ENCODE data around the gene PLA2G4E. TPM values are rescaled to one million over a fixed set of nuclear protein-coding genes. Genes with fewer than 3 reads are reported as not detected.

PLA2G4E gene
- polyA plus RNA-seq, 3 donors: not detected

- Histone ChIP-seq H3K9ac (ENCODE audit: insufficient read depth, low read length, poor library complexity, severe bottlenecking) (peak overlapping the region; percentile 90), H4K20me1 (ENCODE audit: insufficient read depth, low read length) (peaks cover 25% of the 10 kb centered on the region), H3K9me3 (replicated peaks in 1 of 2; ENCODE audit: control insufficient read depth in 1 of 2, insufficient read depth in 1 of 2, low read length in 2 of 2) (no peaks in the 10 kb centered on the region), H3K4me2 (replicated peaks; ENCODE audit: extremely low read depth, low read length, poor library complexity, severe bottlenecking) (peak overlapping the region; percentile 74), H3K4me1 (ENCODE audit: control insufficient read depth in 1 of 2, insufficient read depth in 2 of 2, low read length in 2 of 2) (peaks cover 61 to 63% of the 10 kb centered on the region in 2 donors), H3K4me3 (replicated peaks in 1 of 3; ENCODE audit: low read depth in 2 of 3, low read length in 3 of 3) (peak overlapping the region; percentile 90 to 93 (median 92)), H3K27me3 (ENCODE audit: control insufficient read depth in 2 of 2, insufficient read depth in 2 of 2, low read length in 2 of 2) (no peaks in the 10 kb centered on the region), H3K79me2 (ENCODE audit: insufficient read depth, low read length) (peaks cover 48% of the 10 kb centered on the region), H3K36me3 (replicated peaks in 1 of 2; ENCODE audit: control insufficient read depth in 1 of 2, insufficient read depth in 2 of 2, low read length in 2 of 2) (no peaks in the 10 kb centered on the region), H3K27ac (ENCODE audit: low read depth in 1 of 2, low read length in 2 of 2) (peak overlapping the region; percentile 58 to 93), H2AFZ (ENCODE audit: insufficient read depth, low read depth, low read length, poor library complexity, severe bottlenecking) (no peak overlapping the region)
- peak; percentile 43 to 61 (median 48) for DNase-seq
- peak overlapping the region; percentile 89 to 99 (median 92) for H3K27ac Mint-ChIP-seq
- 0% methylated on average over 5 of the region's 16 CpGs for WGBS (ENCODE audit: insufficient coverage)
- peaks cover 63% of the 10 kb centered on the region for H3K4me1 Mint-ChIP-seq
- intact Hi-C loops (cut with micrococcal nuclease): loop anchor here (2.0 to 5.0 kb wide), 3 partner anchors 34 to 199 kb away; partner anchors contain the start of gene MAPKBP1 (in 1 of the 2)
- no peaks in the 10 kb centered on the region for H3K9me3 Mint-ChIP-seq
- H3K27me3 Mint-ChIP-seq (ENCODE audit: low read depth in 3 of 3): peaks cover 0 to 1% (median 0%) of the 10 kb centered on the region in 3 donors
- H3K4me3 Mint-ChIP-seq: peak overlapping the region; percentile 91 to 92
- no peak for TF ChIP-seq CTCF (IDR thresholded peaks at IDR 0.05)
- H3K36me3 Mint-ChIP-seq: peaks cover 3 to 12% of the 10 kb centered on the region in 2 donors
These were observed 49.5 kb downstream of the PLA2G4E start for GRCh38 chr15:41971089-41971894.

GRCh38 chr15:41970456-41970855 lies 50.4 kb downstream of the PLA2G4E start:
- Mint-ChIP-seq H3K27ac (peak overlapping the region; percentile 94 to 99 (median 97)), H3K9me3 (no peaks in the 10 kb centered on the region), H3K27me3 (ENCODE audit: low read depth in 3 of 3) (peaks cover 0 to 1% (median 0%) of the 10 kb centered on the region in 3 donors), H3K4me1 (peaks cover 67% of the 10 kb centered on the region), H3K36me3 (peaks cover 3 to 14% of the 10 kb centered on the region in 2 donors), H3K4me3 (peak overlapping the region; percentile 91 to 92)
- Histone ChIP-seq H3K79me2 (ENCODE audit: insufficient read depth, low read length) (peaks cover 56% of the 10 kb centered on the region), H3K4me2 (replicated peaks; ENCODE audit: extremely low read depth, low read length, poor library complexity, severe bottlenecking) (peak overlapping the region; percentile 74), H4K20me1 (ENCODE audit: insufficient read depth, low read length) (peaks cover 30% of the 10 kb centered on the region), H3K9ac (ENCODE audit: insufficient read depth, low read length, poor library complexity, severe bottlenecking) (peak overlapping the region; percentile 2), H3K4me1 (ENCODE audit: control insufficient read depth in 1 of 2, insufficient read depth in 2 of 2, low read length in 2 of 2) (peaks cover 69% of the 10 kb centered on the region in 2 donors), H3K9me3 (replicated peaks in 1 of 2; ENCODE audit: control insufficient read depth in 1 of 2, insufficient read depth in 1 of 2, low read length in 2 of 2) (no peaks in the 10 kb centered on the region), H3K27me3 (ENCODE audit: control insufficient read depth in 2 of 2, insufficient read depth in 2 of 2, low read length in 2 of 2) (no peaks in the 10 kb centered on the region), H3K36me3 (replicated peaks in 1 of 2; ENCODE audit: control insufficient read depth in 1 of 2, insufficient read depth in 2 of 2, low read length in 2 of 2) (no peaks in the 10 kb centered on the region), H3K4me3 (replicated peaks in 1 of 3; ENCODE audit: low read depth in 2 of 3, low read length in 3 of 3) (peak overlapping the region in 2 of 3 experiments; percentile 90 to 93), H3K27ac (ENCODE audit: low read depth in 1 of 2, low read length in 2 of 2) (peak overlapping the region; percentile 69 to 93), H2AFZ (ENCODE audit: insufficient read depth, low read depth, low read length, poor library complexity, severe bottlenecking) (no peak overlapping the region)
- 86% methylated on average over 1 of the region's 1 CpG for WGBS (ENCODE audit: insufficient coverage)
- no peak for DNase-seq
- no peak for TF ChIP-seq CTCF (IDR thresholded peaks at IDR 0.05)
- intact Hi-C loops (cut with micrococcal nuclease): loop anchor here (2.0 to 5.0 kb wide), 3 partner anchors 33 to 198 kb away; partner anchors contain the start of gene MAPKBP1 (in 1 of the 2)

All from CD14-positive monocyte (primary cell).